Measurements from ENCODE around the gene MTHFD1L.
"Not testable (repeated sequence)": the region's sequence is repeated elsewhere in the genome, so short reads cannot be mapped to it uniquely, and the experiment has no call there.

MTHFD1L gene

DNA sequence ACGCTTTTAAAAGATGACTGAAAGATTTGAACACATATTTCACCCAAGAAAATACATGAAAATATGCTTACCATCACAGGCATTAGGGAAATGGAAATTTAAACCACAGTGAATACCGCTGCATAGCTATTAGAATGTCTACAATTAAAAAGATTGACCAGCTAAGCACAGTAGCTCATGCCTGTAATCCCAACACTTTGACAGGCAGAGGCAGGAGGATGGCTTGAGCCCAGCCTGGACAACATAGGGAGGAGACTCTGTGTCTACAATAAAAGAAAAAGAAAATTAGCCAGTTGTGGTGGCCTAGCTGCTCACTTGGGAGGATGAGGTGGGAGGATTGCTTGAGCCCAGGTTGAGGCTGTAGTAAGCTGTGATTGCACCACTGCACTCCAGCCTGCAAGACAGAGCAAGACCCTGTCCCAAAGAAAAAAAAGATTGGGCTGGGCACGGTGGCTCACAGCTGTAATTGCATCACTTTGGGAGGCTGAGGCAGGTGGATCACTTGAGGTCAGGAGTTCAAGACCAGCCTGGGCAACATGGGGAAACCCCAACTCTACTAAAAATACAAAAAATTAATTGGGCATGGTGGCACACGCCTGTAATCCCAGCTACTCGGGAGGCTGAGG is 210.5 kb downstream of the MTHFD1L start:
- TF ChIP-seq, protein P1, sequence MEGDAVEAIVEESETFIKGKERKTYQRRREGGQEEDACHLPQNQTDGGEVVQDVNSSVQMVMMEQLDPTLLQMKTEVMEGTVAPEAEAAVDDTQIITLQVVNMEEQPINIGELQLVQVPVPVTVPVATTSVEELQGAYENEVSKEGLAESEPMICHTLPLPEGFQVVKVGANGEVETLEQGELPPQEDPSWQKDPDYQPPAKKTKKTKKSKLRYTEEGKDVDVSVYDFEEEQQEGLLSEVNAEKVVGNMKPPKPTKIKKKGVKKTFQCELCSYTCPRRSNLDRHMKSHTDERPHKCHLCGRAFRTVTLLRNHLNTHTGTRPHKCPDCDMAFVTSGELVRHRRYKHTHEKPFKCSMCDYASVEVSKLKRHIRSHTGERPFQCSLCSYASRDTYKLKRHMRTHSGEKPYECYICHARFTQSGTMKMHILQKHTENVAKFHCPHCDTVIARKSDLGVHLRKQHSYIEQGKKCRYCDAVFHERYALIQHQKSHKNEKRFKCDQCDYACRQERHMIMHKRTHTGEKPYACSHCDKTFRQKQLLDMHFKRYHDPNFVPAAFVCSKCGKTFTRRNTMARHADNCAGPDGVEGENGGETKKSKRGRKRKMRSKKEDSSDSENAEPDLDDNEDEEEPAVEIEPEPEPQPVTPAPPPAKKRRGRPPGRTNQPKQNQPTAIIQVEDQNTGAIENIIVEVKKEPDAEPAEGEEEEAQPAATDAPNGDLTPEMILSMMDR (IDR thresholded peaks at IDR 0.05; ENCODE audit: low read depth, low read length), result no peak
- DNase-seq (ENCODE audit: low read depth, low spot score), result no peak
- no peak overlapping the region for H3K4me3 ChIP-seq (ENCODE audit: low read depth, low read length)
- in situ Hi-C loops (cut with HindIII; ENCODE audit: low sequenced_read_pairs), result no loop called here

DNA sequence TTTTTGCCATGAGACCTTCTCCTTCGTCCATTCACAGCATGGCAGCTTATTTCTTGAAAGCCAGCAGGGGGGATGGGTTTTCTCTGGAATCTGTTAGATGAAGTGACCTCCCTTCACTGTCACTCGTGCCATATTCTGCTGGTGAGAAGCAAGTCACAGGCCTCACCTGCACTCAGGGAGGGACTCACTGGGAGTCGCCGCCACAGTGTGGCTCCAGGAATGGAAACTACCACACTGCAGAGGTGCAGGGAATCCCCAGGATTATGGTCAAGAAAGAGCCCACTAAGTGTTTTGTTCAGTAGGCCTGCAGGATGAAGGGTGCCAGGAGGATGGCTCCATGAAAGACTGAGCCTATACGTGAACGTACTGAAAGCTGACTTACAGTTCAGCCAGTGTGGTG is 213.2 kb downstream of the MTHFD1L start:
- H3K4me3 ChIP-seq (ENCODE audit: low read depth, low read length), result no peak overlapping the region
- in situ Hi-C loops (cut with HindIII; ENCODE audit: low sequenced_read_pairs), result no loop called here
- TF ChIP-seq, protein P1 (IDR thresholded peaks at IDR 0.05; ENCODE audit: low read depth, low read length), result no peak
- DNase-seq (ENCODE audit: low read depth, low spot score), result no peak

DNA sequence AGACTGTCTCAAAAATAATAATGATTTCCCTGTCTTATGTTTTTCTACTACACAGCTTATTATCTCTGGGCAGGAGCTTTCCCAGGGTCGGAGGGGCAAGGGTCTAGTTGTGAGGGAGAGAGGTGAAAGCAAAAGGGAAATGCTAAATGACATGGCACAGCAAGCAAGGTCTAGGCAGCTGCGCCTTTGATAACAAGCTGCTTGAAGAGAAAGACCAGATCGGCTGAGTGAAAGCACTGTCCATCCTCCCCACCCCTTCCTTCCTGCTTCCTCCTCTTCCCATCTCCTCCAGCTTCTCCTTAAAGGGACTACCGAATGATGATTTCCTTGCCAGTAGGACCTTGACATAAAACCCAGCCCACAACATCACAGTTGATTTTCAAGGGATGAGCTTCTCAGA is 216.2 kb downstream of the MTHFD1L start:
- TF ChIP-seq, protein P1 (IDR thresholded peaks at IDR 0.05; ENCODE audit: low read depth, low read length), result no peak
- no peak for DNase-seq (ENCODE audit: low read depth, low spot score)
- in situ Hi-C loops (cut with HindIII; ENCODE audit: low sequenced_read_pairs), result no loop called here

DNA sequence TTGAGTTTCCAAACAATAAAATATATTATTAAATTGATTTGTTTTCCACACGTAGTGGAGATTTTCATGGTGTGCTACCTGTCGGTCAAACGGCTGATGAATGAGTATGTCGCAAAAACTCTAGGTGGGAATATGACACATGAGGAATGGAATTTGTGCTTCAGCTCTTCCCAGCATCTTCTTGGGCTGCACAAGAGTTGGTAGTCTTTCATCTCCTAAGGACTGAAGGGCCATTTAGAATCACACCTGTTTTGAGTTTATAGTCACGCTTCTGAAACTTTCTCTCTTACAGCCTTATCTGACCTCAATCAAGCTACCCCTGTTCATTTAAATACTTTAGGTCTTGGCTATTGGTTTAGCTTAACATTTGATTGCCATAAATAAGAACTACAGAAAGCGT is 216.6 kb downstream of the MTHFD1L start:
- in situ Hi-C loops (cut with HindIII; ENCODE audit: low sequenced_read_pairs), result no loop called here
- H3K4me3 ChIP-seq (ENCODE audit: low read depth, low read length), result no peak overlapping the region
- no peak for DNase-seq (ENCODE audit: low read depth, low spot score)
- TF ChIP-seq, protein P1 (IDR thresholded peaks at IDR 0.05; ENCODE audit: low read depth, low read length), result no peak

More for the DNA sequence above, 216.2 kb downstream of the MTHFD1L start:
- H3K4me3 ChIP-seq (ENCODE audit: low read depth, low read length), result no peak overlapping the region

DNA sequence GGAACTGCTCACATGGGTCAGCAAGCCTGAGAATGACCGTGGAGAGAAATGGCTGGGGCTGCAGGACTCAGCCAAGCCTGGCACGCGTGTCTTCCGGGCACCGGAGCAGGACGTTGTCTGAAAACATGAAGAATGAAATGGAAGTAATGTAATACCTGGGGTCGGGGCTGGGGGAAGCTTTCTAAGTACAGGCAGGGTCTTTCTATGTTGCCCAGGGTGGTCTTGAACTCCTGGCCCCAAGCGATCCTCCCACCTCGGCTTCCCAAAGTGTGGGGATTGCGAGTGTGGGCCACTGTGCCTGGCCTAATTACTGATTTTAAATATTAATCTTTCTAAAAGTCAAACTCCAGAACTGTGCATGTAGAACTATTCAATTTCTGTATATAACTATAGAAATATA is 218.8 kb downstream of the MTHFD1L start:
- in situ Hi-C loops (cut with HindIII; ENCODE audit: low sequenced_read_pairs), result no loop called here
- TF ChIP-seq, protein P1 (IDR thresholded peaks at IDR 0.05; ENCODE audit: low read depth, low read length), result no peak
- H3K4me3 ChIP-seq (ENCODE audit: low read depth, low read length), result no peak overlapping the region
- no peak for DNase-seq (ENCODE audit: low read depth, low spot score)

DNA sequence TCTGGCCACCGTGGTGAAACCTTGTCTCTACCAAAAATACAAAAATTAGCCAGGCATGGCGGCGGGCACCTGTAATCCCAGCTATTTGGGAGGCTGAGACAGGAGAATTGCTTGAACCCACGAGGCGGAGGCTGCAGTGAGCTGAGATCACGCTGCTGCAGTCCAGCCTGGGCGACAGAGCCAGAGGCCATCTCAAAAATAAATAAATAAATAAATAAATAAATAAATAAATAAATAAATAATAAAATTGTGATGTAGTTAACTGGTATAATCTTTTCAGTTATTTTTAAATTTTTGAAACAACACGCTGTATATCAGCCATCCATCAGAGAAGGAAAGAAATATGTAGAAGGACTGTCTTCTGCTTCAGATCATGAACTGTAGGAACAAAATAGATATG is 221.6 kb downstream of the MTHFD1L start:
- in situ Hi-C loops (cut with HindIII; ENCODE audit: low sequenced_read_pairs); H3K4me3 ChIP-seq (ENCODE audit: low read depth, low read length); DNase-seq (ENCODE audit: low read depth, low spot score): not testable (repeated sequence)

DNA sequence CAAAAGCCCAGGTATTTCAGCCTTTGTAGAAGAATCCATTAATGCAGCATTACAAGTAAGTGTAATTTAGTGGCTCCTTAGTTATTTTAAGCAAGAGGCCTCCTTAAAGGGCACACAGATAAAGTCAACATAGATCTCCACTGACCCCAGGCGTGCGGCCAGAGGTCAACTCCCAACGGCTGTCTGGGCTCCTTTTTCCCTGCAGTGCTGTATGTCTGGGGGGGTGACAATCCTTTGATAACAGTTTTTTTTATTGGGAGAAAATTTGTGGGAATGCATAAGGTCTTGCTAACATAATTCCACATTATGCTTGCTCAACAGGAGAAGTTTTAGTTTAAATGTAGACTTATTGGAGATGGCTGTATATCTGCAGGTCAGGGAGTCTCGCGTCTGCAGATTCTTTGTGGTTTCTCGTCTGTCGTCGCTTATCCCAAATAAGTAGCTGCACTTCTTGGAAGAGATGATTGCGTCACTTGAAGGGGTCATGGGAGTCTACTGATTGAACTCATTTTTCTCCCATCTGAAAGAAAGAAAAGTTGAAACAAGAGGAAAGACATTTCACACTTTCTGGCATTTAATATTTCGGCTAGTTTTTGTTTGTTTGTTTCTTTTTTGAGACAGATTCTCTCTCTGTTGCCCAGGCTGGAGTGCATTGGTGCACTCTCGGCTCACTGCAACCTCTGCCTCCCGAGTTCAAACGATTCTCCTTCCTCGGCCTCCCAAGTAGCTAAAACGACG is 222.5 kb downstream of the MTHFD1L start:
- peak; percentile 64 for DNase-seq (ENCODE audit: low read depth, low spot score)
- in situ Hi-C loops (cut with HindIII; ENCODE audit: low sequenced_read_pairs), result no loop called here
- no peak overlapping the region for H3K4me3 ChIP-seq (ENCODE audit: low read depth, low read length)
- TF ChIP-seq, protein P1 (IDR thresholded peaks at IDR 0.05; ENCODE audit: low read depth, low read length), result no peak

Measured in astrocyte of the spinal cord (primary cell).